Hematopoietic multipotent progenitor cell treated with erythropoietin and hydrocortisone succinate and interleukin-3 and kit ligand, for 17 days (in vitro differentiated cells): Measurements from ENCODE around the gene ZMAT3.
"Not testable (repeated sequence)": the region's sequence is repeated elsewhere in the genome, so short reads cannot be mapped to it uniquely, and the experiment has no call there.

ENCODE experiments used
- DNase-seq: peaks from one replicate; pipeline ENCODE4 v3.0.0-alpha.2; 2015; ENCODE audit warnings: low spot score

ZMAT3 gene

GRCh38 chr3:179068779-179069530, 2.7 kb downstream of the ZMAT3 start:
- peak; percentile 34 for DNase-seq

GRCh38 chr3:179067839-179068238, 3.8 kb downstream of the ZMAT3 start:
- no peak for DNase-seq

- no peak for DNase-seq
These were observed 4.3 kb downstream of the ZMAT3 start for GRCh38 chr3:179067291-179067690.

- DNase-seq, result no peak
These were observed 7.6 kb downstream of the ZMAT3 start for GRCh38 chr3:179063945-179064560.

GRCh38 chr3:179056326-179056725, 15.3 kb downstream of the ZMAT3 start:
- no peak for DNase-seq

GRCh38 chr3:179054565-179054964, 17.0 kb downstream of the ZMAT3 start:
- DNase-seq, result not testable (repeated sequence)

GRCh38 chr3:179046497-179047353, 24.9 kb downstream of the ZMAT3 start:
- no peak for DNase-seq

- DNase-seq, result no peak
These were observed 25.7 kb downstream of the ZMAT3 start for GRCh38 chr3:179045719-179046402.

GRCh38 chr3:179038899-179039251, 32.7 kb downstream of the ZMAT3 start:
- not testable (repeated sequence) for DNase-seq

- DNase-seq, result no peak
These were observed 33.3 kb downstream of the ZMAT3 start for GRCh38 chr3:179038216-179038898.

GRCh38 chr3:179037351-179037750, 34.3 kb downstream of the ZMAT3 start:
- peak; percentile 47 for DNase-seq

GRCh38 chr3:179036626-179037300, 34.8 kb downstream of the ZMAT3 start:
- DNase-seq, result no peak

GRCh38 chr3:179036226-179036625, 35.4 kb downstream of the ZMAT3 start:
- no peak for DNase-seq

GRCh38 chr3:179035232-179035631, 36.4 kb downstream of the ZMAT3 start:
- DNase-seq, result no peak

GRCh38 chr3:179033304-179033657, 38.3 kb downstream of the ZMAT3 start:
- DNase-seq, result not testable (repeated sequence)

- DNase-seq, result not testable (repeated sequence)
These were observed 38.9 kb downstream of the ZMAT3 start for GRCh38 chr3:179032454-179033303.

- DNase-seq, result no peak
These were observed 42.5 kb downstream of the ZMAT3 start for GRCh38 chr3:179029096-179029495.

GRCh38 chr3:179028408-179028807, 43.2 kb downstream of the ZMAT3 start:
- DNase-seq, result no peak

GRCh38 chr3:179027326-179027900, 44.2 kb downstream of the ZMAT3 start:
- DNase-seq, result peak; percentile 29

GRCh38 chr3:179026636-179027035, 45.0 kb downstream of the ZMAT3 start:
- no peak for DNase-seq
